H9 (cell line): ENCODE measurements around the gene SLC12A4. TPM values are rescaled to one million over a fixed set of nuclear protein-coding genes. Genes with fewer than 3 reads are reported as not detected.

Source experiments
- DNase-seq: peaks from one replicate; pipeline ENCODE4 v3.0.0-alpha.2; 2017
- H2AFZ ChIP-seq: one replicate; pipeline ENCODE4 v1.6.1; 2013; ENCODE audit warnings: mild to moderate bottlenecking, low read length, control low read depth, moderate library complexity
- H2AK5ac ChIP-seq: 2 replicates; pipeline ENCODE4 v1.6.1; 2013; ENCODE audit warnings: low read length, control low read depth, mixed read lengths; ENCODE audit not compliant: insufficient read length
- H2BK120ac ChIP-seq: one replicate; pipeline ENCODE4 v1.6.1; 2013; ENCODE audit warnings: low read depth, mild to moderate bottlenecking, low read length, control low read depth, inconsistent platforms; ENCODE audit not compliant: poor library complexity, severe bottlenecking
- H2BK12ac ChIP-seq: 2 replicates; pipeline ENCODE4 v1.6.1; 2013; ENCODE audit warnings: low read length, control low read depth, mixed read lengths, low read depth; ENCODE audit not compliant: insufficient read length
- H2BK15ac ChIP-seq: 2 replicates; pipeline ENCODE4 v1.6.1; 2013; ENCODE audit warnings: low read depth, low read length, control low read depth
- H2BK20ac ChIP-seq: one replicate; pipeline ENCODE4 v1.6.1; 2013; ENCODE audit warnings: low read depth, mild to moderate bottlenecking, low read length, control low read depth, inconsistent platforms; ENCODE audit not compliant: poor library complexity, severe bottlenecking
- H2BK5ac ChIP-seq: 2 replicates; pipeline ENCODE4 v1.6.1; 2013; ENCODE audit warnings: low read length, control low read depth, mixed read lengths; ENCODE audit not compliant: insufficient read length
- H3K14ac ChIP-seq: 2 replicates; pipeline ENCODE4 v1.6.1; 2013; ENCODE audit warnings: low read length, control low read depth; ENCODE audit not compliant: insufficient read depth
- H3K18ac ChIP-seq: 2 replicates; pipeline ENCODE4 v1.6.1; 2013; ENCODE audit warnings: low read depth, mild to moderate bottlenecking, mixed read lengths, low read length, control low read depth; ENCODE audit not compliant: insufficient read length
- H3K23ac ChIP-seq: 2 replicates; pipeline ENCODE4 v1.6.1; 2013; ENCODE audit warnings: low read length, control low read depth, mixed read lengths, low read depth; ENCODE audit not compliant: insufficient read length
- H3K23me2 ChIP-seq: 2 replicates; pipeline ENCODE4 v1.6.1; 2013; ENCODE audit warnings: low read depth, mild to moderate bottlenecking, mixed read lengths, low read length, control low read depth; ENCODE audit not compliant: insufficient read length, poor library complexity, severe bottlenecking
- H3K27ac ChIP-seq: 2 replicates; pipeline ENCODE4 v1.5.1; 2013; ENCODE audit warnings: low read length, control low read depth, mixed read lengths, low read depth; ENCODE audit not compliant: insufficient read length
- H3K27me3 ChIP-seq: 2 replicates; pipeline ENCODE4 v1.6.1; 2013; ENCODE audit warnings: low read length, control low read depth, inconsistent platforms; ENCODE audit not compliant: insufficient read depth
- H3K4ac ChIP-seq: 2 replicates; pipeline ENCODE4 v1.6.1; 2013; ENCODE audit warnings: low read depth, mild to moderate bottlenecking, control low read depth, inconsistent platforms, low read length, moderate library complexity
- H3K4me1 ChIP-seq: 2 replicates; pipeline ENCODE4 v1.6.1; 2013; ENCODE audit warnings: low read length, control low read depth, inconsistent platforms; ENCODE audit not compliant: insufficient read depth
- H3K4me2 ChIP-seq: 2 replicates; pipeline ENCODE4 v1.6.1; 2013; ENCODE audit warnings: low read length, control low read depth, mixed read lengths; ENCODE audit not compliant: insufficient read length, insufficient read depth
- H3K56ac ChIP-seq: 2 replicates; pipeline ENCODE4 v1.6.1; 2013; ENCODE audit warnings: low read depth, mild to moderate bottlenecking, mixed read lengths, low read length, control low read depth; ENCODE audit not compliant: insufficient read length
- H3K79me1 ChIP-seq: 2 replicates; pipeline ENCODE4 v1.6.1; 2013; ENCODE audit warnings: low read depth, mild to moderate bottlenecking, moderate library complexity, low read length, control low read depth, inconsistent platforms; ENCODE audit not compliant: insufficient read depth, poor library complexity, severe bottlenecking
- H3K79me2 ChIP-seq: 2 replicates; pipeline ENCODE4 v1.6.1; 2013; ENCODE audit warnings: low read length, control low read depth, inconsistent platforms; ENCODE audit not compliant: insufficient read depth
- H3K9ac ChIP-seq: 2 replicates; pipeline ENCODE4 v1.6.1; 2013; ENCODE audit warnings: low read length, control low read depth, mixed read lengths; ENCODE audit not compliant: insufficient read length; ENCODE audit errors: extremely low read depth
- H3K9me3 ChIP-seq: one replicate; pipeline ENCODE4 v1.6.1; 2013; ENCODE audit warnings: low read depth, low read length, inconsistent platforms; ENCODE audit not compliant: control insufficient read depth
- H3T11ph ChIP-seq: one replicate; pipeline ENCODE4 v1.6.1; 2013; ENCODE audit warnings: mild to moderate bottlenecking, low read length, control low read depth, inconsistent platforms
- H4K20me1 ChIP-seq: one replicate; pipeline ENCODE4 v1.6.1; 2013; ENCODE audit not compliant: control insufficient read depth, insufficient read length, insufficient read depth
- H4K5ac ChIP-seq: 2 replicates; pipeline ENCODE4 v1.6.1; 2013; ENCODE audit warnings: low read depth, mild to moderate bottlenecking, mixed read lengths, low read length, control low read depth; ENCODE audit not compliant: insufficient read length
- H4K8ac ChIP-seq: replicated peaks from 2 replicates; pipeline ENCODE4 v1.6.1; 2013; ENCODE audit warnings: low read length, control low read depth, mixed read lengths, low read depth; ENCODE audit not compliant: insufficient read length
- H4K91ac ChIP-seq: 2 replicates; pipeline ENCODE4 v1.6.1; 2013; ENCODE audit warnings: low read depth, mild to moderate bottlenecking, moderate library complexity, mixed read lengths, low read length, control low read depth; ENCODE audit not compliant: insufficient read length
- H3K27ac Mint-ChIP-seq, 3 experiments: 2 replicates in 2 of 3; 3 replicates in 1 of 3; pipeline ENCODE4 v1.8.0; 2020 to 2021; ENCODE audit warnings: mixed read lengths in 3 of 3, mild to moderate bottlenecking in 1 of 3, moderate library complexity in 1 of 3
- H3K27me3 Mint-ChIP-seq: 2 replicates; pipeline ENCODE4 v1.8.0; 2021; ENCODE audit warnings: low read depth, mild to moderate bottlenecking, moderate library complexity, mixed read lengths
- H3K36me3 Mint-ChIP-seq, 3 experiments: 2 replicates in 2 of 3; 3 replicates in 1 of 3; pipeline ENCODE4 v1.8.0; 2020 to 2021; ENCODE audit warnings: low read depth in 3 of 3, mixed read lengths in 3 of 3; ENCODE audit not compliant: insufficient read depth in 1 of 3
- H3K4me1 Mint-ChIP-seq, 2 experiments: 2 replicates each; pipeline ENCODE4 v1.8.0; 2020; ENCODE audit warnings: mixed read lengths in 2 of 2
- H3K4me3 Mint-ChIP-seq, 2 experiments: 2 replicates in 1 of 2; 3 replicates in 1 of 2; pipeline ENCODE4 v1.8.0; 2020 to 2021; ENCODE audit warnings: mild to moderate bottlenecking in 2 of 2, mixed read lengths in 2 of 2, moderate library complexity in 1 of 2
- H3K9me3 Mint-ChIP-seq, 2 experiments: 2 replicates in 1 of 2; 3 replicates in 1 of 2; pipeline ENCODE4 v1.8.0; 2020; ENCODE audit warnings: mild to moderate bottlenecking in 2 of 2, mixed read lengths in 2 of 2, moderate library complexity in 1 of 2
- CTCF ChIP-seq: fragments of 200-600 bp; sonication (generic); conservative IDR thresholded peaks from 3 replicates; pipeline ENCODE4 v1.8.0; 2021; ENCODE audit warnings: antibody characterized with exemption, mild to moderate bottlenecking
- WGBS: extraction: QIAGEN DNeasy Blood & Tissue Kit; methylation state at CpG from one replicate; pipeline ENCODE4 v1.1.7; 2013; ENCODE audit warnings: missing lambda C conversion rate, low lambda C conversion rate, mixed read lengths; ENCODE audit not compliant: insufficient read length; ENCODE audit errors: extremely low coverage; 5-methylcytosine and 5-hydroxymethylcytosine counted together
- total RNA-seq: library from RNA; stranded (reverse); gene quantifications from 2 replicates; pipeline ENCODE4 v1.2.1, GENCODE V29; 2021

SLC12A4 gene
- total RNA-seq, 1 experiment from 2014 or later, result 46.7 TPM

- Mint-ChIP-seq H3K9me3 (no peaks in the 10 kb centered on the region), H3K4me3 (no peak overlapping the region), H3K4me1 (peaks cover 4 to 16% of the 10 kb centered on the region in 2 experiments; a peak in 2 of 4 replicates), H3K36me3 (peaks cover 1 to 8% (median 4%) of the 10 kb centered on the region in 3 experiments; a peak in 5 of 7 replicates), H3K27me3 (no peaks in the 10 kb centered on the region), H3K27ac (no peak overlapping the region)
- no peak overlapping the region for H3T11ph ChIP-seq
- TF ChIP-seq CTCF, result no peak
- no peak overlapping the region for H2BK15ac ChIP-seq
- no peaks in the 10 kb centered on the region for H3K9me3 ChIP-seq
- H3K79me2 ChIP-seq, result no peaks in the 10 kb centered on the region
- no peak overlapping the region for H3K4ac ChIP-seq
- no peak overlapping the region for H3K4me2 ChIP-seq
- no peaks in the 10 kb centered on the region for H3K23me2 ChIP-seq
- no peak overlapping the region for H4K91ac ChIP-seq
- no peaks in the 10 kb centered on the region for H3K27me3 ChIP-seq
- H3K79me1 ChIP-seq, result no peaks in the 10 kb centered on the region
- no peak for DNase-seq
- no peak overlapping the region for H3K56ac ChIP-seq
- H2BK20ac ChIP-seq, result no peak overlapping the region
- H4K20me1 ChIP-seq, result no peaks in the 10 kb centered on the region
- no peak overlapping the region for H3K18ac ChIP-seq
- H2AFZ ChIP-seq, result no peak overlapping the region
- no peak overlapping the region for H4K8ac ChIP-seq
- H3K14ac ChIP-seq, result no peak overlapping the region
- no peak overlapping the region for H3K9ac ChIP-seq
- H4K5ac ChIP-seq, result no peak overlapping the region
- H3K4me1 ChIP-seq, result no peaks in the 10 kb centered on the region
- no peak overlapping the region for H3K27ac ChIP-seq
- H2BK120ac ChIP-seq, result no peak overlapping the region
- H2AK5ac ChIP-seq, result no peak overlapping the region
- no peak overlapping the region for H2BK12ac ChIP-seq
- H3K23ac ChIP-seq, result no peak overlapping the region
- no peak overlapping the region for H2BK5ac ChIP-seq
- WGBS, result no CpG with 5 or more reads among the region's 10 CpGs
These were observed 44.9 kb downstream of the SLC12A4 start for GRCh38 chr16:67923414-67924116.
